ENCODE results near the gene TMEM141.

DNA sequence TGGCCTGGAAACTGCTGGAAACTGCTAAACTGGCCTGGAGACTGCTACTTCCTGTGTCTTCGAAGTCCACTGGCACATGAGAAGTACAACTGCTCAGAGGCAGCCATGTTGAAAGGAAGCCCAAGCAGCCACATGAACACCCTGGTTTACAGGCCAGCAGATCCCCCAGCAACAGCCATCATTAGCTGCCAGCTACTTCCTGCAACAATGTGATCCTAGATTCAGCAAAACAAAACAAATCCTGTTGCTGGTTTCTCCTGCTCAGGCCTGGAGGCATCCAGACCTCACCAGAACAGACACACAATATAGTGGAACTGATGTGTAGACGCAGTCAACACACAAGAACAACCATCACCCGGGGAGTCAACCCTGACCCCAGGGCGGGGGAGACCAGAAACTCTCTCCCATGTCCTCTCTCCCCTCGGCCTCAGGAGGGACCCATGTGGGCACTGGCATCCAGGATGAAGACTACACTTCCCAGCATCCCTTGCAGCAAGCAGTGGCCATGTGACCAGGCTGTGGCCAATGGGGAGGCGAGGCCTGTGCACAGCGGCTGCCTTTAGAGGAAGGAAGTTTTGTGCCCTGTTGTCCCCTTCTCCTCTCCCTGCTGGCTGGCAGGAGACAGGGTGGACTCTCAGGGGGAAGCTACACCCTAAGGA lies 17.6 kb upstream of the TMEM141 start:
- no peak for TF ChIP-seq GATA2 (IDR thresholded peaks at IDR 0.05; ENCODE audit: low read depth, low read length)
- no peak for TF ChIP-seq GATA3 (IDR thresholded peaks at IDR 0.05; ENCODE audit: low read depth, low read length)
